HTERT RPE-1 (cell line): Measurements from ENCODE around the gene UNC13A.

Experiments
- in situ Hi-C: fragments of 300-500 bp; cut with MboI; formaldehyde crosslinking; loops from 4 replicates; pipeline ENCODE4 v1.14.3; 2020; ENCODE audit warnings: low sequenced_read_pairs

The UNC13A gene

DNA sequence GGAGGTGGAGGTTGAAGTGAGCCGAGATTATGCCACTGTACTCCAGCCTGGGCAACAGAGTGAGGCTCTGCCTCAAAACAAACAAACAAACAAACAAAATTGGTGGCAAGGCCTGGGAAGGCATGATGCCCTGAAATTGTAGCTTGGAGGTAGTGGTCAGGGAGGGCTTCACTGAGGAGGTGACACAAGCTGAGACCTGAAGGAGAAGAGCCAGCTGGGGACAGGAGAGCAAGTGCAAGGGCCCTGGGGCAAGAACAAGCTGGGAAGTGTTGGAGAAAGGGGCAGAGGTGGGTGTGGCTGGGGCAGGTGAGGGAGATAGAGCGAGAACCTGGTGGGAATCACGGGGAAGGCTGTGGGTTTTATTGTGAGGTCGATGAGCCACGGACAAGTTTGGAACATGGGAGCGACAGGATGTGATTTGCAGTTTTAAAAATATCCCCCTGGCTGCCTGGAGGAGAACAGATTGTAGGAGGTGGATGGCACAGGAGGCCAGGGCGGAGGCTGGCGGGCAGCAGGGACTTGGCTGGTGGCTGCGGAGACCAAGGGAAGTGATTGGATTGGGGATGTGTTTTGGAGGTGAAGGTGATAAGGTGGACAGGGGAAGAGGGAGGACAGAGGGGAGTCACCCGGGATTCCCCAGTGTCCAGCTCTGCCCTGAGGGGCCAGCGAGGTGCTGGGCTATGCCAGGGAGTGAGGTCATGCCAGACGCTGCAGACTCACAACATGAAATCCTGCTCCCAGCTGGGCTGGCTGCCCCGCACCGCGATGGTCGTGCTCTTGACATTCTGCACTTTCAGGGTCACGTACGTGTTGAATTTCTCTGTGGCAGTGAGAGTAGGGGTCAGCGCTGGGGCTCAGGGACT lies 14.0 kb downstream of the UNC13A start:
- in situ Hi-C loops: no loop called here

DNA sequence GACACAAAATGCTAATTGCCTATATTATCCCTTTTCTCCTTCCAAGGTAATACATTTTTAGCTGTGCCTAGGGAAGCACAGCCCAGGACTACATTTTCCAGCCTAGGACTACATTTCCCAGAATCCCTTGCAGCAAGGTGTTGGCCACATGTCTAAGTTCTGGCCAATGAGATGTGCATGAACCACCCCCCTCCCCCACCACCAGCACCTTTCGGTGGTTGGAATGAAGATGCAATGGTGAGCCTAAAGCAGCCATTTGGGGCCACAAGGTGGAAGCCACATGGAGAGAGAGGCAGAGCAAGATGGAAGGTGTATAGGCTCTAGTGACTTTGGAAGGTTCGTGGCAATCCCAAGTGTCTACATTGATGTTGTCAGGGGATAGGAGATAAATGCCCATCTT lies 16.2 kb downstream of the UNC13A start:
- in situ Hi-C loops: no loop called here

DNA sequence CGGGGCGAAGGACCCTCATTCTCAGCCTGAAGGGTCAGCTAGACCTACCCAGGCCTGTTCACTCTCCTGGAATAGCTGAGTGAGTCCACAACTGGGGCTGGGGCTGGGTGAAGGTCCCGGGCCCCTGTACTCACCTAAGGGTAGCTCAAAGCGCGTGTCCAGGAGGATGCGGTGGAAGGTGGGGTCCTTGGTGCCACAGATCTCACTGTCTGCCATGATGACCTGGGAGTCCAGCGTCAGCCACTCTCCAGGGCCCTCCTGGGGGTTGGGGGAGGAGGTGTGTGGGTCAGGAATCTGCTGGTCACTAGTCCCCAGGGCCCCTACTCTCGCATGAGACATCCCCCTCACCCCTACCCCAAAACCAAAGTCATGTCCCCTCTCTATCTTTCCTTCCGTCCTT lies 18.7 kb downstream of the UNC13A start:
- in situ Hi-C loops: no loop called here

DNA sequence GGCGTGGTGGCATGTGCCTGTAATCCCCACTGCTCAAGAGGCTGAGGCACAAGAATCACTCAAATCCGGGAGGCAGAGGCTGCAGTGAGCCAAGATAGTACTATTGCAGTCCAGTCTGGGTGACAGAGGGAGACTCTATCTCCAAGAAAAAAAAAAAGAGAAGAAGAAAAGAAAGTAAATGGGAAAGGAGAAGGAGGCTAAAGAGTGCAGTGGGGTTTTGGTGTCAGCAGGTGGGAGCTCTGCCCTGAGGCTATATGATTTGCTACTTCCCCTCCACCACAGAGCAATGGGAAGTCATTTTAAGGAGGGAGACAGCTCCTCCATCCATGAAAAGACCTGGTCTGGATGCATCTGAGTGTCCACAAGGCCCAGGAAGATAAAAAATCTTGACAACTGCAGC lies 23.1 kb downstream of the UNC13A start:
- in situ Hi-C loops: no loop called here

DNA sequence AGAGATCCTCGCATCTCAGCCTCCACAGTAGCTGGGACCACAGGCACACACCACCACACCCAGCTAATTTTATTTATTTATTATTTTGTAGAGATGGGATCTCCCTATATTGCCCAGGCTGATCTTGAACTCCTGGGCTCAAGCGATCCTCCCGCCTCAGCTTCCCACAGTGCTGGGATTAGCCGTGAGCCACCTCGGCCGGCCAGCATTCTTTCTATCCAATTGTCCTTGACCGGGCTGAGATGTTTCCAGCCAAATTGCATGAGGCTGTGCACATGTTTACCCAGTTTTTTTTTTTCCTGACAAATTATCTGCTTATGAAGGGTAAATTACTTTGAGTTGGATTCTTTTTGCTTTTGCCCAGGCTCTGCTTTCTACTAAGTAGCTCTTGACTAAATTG lies 28.2 kb downstream of the UNC13A start:
- in situ Hi-C loops: no loop called here

DNA sequence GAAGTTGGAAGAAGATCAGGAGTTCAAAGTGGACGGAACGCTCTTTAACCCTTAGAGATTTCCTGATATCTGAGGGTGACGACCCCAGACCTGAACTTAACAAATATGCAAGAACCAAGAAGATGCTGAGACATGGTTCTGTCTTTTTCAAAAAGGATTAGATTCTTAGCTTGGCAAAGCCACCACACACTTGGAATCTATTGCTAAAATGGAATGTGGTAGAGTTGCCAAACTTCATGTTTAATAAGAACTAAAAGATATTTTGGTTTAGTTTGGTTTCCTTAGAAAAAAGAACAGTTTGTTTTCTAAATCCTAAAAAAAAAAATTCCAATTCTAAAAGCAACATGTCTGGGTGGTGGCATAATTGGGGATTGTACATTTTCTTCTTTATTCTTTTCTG lies 29.5 kb downstream of the UNC13A start:
- in situ Hi-C loops: no loop called here

GRCh38 chr19:17658240-17658639 lies 29.9 kb downstream of the UNC13A start:
- in situ Hi-C loops: no loop called here

DNA sequence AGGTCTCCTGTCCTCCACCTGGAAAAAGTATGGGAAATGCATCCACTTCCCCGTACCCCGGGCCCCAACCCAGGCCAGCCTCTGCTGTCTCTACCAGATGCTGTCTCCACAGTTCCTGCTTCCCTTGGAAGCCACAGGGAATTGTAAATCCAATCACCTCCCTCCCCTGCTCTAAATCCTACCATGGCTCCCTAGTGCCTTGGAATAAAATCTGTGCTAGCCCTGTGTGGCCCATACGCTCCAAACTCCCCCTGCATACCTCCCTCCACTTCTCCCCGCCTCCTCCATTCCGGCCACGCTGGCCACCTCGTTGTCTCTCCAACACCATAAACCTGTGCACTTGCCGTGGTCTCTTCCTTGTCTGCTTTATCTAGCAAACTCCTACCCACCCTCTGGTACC lies 31.2 kb downstream of the UNC13A start:
- in situ Hi-C loops: no loop called here

GRCh38 chr19:17655751-17656472 lies 32.2 kb downstream of the UNC13A start:
- in situ Hi-C loops: no loop called here

DNA sequence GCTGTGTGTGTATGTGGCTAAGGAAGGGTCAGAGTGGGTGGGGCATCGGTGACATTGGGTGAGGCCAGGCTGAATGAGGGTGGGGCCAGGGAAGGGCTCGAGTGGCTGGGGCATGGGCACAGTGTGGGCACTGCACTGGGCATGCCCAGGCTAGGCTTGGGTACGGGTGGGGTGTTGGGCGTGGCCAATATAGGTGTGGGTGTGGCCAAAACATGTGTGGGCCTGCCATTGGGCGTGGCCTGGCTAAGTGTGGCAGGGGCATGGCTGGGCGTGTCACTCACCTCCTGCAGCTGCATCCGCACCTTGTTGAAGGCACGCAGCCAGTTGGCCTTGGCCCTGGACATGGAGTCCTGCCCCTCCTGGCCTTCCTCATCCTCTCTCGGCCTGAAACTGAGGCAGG lies 33.2 kb downstream of the UNC13A start:
- in situ Hi-C loops: no loop called here

DNA sequence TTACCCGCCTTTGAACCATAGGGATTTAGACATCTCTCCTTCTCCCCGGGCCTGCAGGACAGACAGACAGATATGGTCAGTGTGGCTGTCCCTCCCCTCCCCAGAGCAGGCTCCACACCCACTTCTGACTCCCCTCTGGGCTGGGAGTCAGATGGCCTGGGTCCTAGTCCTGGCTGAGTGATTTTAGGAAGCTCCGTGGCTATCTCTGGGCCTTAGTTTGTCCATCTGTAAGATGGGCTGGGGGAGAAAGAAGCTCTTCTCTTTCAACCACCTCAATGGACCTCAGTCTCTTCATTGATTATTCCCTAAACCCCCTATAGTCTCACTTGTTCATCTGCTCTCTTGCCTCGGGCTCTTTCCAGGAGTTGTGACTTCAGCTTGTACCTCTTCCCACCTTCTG lies 35.5 kb downstream of the UNC13A start:
- in situ Hi-C loops: no loop called here

DNA sequence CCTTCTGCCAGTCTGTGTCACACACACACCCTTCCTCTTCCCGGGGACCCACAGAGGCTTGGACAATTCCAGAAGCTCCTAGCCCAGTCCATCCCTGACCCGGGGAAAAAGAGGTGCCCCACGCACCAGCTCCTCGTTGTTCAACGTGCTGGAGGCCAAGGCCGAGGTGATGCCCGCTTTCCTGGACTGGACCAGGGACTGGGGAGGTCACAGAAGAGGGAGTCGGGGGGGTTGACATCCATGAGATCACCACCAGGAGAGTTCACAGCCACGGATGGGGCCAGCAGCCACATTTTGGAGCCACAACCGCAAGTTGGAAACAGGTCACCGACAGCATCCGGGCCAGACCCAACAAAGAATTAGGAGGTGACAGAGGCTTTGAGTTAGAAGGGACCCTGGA lies 39.4 kb downstream of the UNC13A start:
- in situ Hi-C loops: no loop called here

DNA sequence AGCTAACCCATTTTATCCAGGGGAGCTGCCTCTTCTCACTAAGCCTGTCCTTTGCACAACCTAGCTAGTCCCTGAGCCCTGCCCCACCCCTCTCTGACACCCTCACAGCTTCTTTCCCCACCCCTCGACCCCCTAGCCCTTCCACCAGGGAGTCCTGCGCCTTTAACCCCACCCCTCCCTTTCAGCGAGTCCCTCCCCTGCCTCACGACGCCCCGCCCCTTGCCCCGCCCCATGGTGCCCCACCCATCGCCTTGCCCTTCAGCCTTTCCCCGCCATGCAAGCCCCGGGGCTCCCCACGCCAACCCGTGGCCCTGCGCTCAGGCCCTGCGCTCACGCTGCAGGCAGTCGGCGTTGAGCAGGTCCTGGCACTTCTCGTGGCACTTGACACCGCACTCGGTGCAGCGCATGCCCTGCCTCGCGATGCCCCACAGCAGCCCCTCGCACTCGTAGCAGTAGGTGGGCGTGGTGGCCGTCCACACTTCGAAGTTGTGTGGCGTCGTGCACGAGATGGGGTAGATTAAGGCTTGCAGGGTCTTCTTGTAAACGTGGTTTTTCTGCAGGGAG lies 40.0 kb downstream of the UNC13A start:
- in situ Hi-C loops: no loop called here

GRCh38 chr19:17647071-17648020 lies 40.8 kb downstream of the UNC13A start:
- in situ Hi-C loops: no loop called here

- in situ Hi-C loops: no loop called here
These were observed 41.7 kb downstream of the UNC13A start for GRCh38 chr19:17646441-17646840.

GRCh38 chr19:17645339-17645963 lies 42.7 kb downstream of the UNC13A start:
- in situ Hi-C loops: no loop called here

DNA sequence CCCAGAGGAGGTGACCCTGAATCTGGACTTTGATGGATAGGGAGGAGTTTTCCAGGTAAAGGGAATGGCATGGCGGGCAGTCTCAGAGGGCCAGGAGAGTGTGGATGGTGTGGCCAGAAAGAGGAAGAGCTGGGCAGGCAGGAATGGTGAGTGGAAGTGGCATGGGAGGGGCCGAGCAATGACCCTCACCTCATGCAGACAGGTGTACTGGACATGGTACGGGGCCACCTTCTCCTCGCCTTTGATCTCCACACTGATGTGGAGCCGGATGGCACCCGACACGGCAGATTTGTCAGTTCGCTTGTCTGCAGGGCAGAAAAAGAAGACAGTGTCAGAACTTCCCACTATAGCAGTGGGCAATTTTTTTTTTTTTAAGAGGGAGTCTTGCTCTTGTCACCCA lies 45.5 kb downstream of the UNC13A start:
- in situ Hi-C loops: no loop called here

DNA sequence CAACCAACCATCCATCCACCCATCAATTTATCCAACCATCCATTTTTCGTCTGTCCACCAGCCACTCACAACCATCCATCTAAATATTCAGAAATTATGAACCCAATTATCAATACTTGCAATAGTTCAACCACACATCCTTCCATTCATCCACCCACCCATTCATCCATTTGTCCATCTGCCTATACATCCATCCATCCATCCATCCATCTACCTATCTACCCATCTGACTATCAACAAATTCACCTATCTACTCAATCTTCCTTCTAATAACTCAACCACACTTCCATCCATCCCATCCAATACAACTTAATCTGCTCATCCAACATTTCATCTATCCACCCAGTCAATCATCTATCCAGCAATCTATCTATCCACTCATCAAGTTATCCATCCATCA lies 46.3 kb downstream of the UNC13A start:
- in situ Hi-C loops: no loop called here

- in situ Hi-C loops: no loop called here
These were observed 47.0 kb downstream of the UNC13A start for GRCh38 chr19:17641181-17641580.

- in situ Hi-C loops: no loop called here
These were observed 54.5 kb downstream of the UNC13A start for GRCh38 chr19:17633700-17634099.
